GM18951 (cell line): ENCODE measurements around the gene GLIPR1L1.
A peak's percentile ranks its signal among the peaks of the same experiment; 100 is the strongest.
"Not testable (repeated sequence)": the region's sequence is repeated elsewhere in the genome, so short reads cannot be mapped to it uniquely, and the experiment has no call there.

Source experiments
- POLR2A ChIP-seq: IDR thresholded peaks from 4 replicates; pipeline ENCODE4 v1.6.1; 2011; ENCODE audit warnings: mild to moderate bottlenecking; ENCODE audit not compliant: insufficient read length, insufficient read depth; ENCODE audit errors: extremely low read depth
- in situ Hi-C: fragments of 300-500 bp; cut with MboI; formaldehyde crosslinking; loops from one replicate; pipeline ENCODE4 v1.12.0; 2022; ENCODE audit warnings: low sequenced_read_pairs, mixed read lengths, inconsistent platforms; ENCODE audit not compliant: unreplicated experiment

Gene GLIPR1L1

DNA sequence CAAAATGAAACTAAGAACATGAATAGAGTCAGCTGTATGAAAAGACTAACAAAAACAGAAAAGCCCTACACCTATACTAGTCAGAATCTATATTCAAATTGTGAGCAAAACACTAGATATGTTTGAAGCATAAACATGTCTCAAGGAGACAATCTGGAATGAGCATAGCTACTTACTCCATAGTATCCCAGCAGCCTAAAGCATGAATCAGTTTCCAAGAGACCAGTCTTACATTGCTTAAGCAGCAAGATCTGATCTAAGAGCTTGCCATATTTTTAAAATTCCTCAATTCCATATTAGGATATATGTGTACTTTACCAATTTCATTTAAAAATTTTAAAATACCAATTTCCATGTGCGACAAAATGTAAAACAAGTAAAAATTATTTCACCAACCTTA lies 12.0 kb upstream of the GLIPR1L1 start:
- in situ Hi-C loops, result no loop called here
- TF ChIP-seq POLR2A, result no peak

DNA sequence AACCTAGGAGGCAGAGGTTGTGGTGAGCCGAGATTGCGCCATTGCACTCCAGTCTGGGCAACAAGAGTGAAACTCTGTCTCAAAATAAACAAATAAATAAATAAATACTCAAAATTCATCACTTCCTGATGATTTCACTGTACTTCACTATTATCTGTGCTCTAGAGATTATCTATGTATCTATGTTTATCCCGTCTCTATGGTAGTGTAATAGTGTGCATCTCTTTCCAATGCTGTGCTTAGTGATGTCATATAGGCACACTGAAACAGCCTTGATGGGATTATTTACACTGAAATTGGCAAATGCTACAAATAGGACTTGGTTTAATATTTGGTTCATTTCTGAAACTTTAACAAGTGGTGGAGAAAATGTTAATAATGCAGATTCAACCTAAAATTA lies 10.8 kb upstream of the GLIPR1L1 start:
- TF ChIP-seq POLR2A, result no peak
- in situ Hi-C loops, result no loop called here

DNA sequence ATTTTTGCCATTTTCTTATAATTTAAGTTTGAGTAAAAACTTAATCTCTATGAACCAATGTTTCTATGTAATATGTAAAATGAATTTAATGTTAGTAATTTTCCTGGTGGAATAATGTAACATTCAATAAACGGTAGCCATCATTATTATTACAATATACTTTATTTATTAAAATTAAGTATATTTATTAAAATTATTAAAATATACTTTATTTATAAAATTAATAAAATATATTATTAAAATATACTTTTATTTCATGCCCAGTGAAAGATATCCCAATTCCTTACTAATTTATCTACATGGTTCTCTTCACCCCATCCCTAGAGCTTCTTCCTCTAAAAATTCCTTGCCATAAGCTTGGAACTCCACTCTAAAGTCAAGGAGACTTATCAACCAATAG lies 6.8 kb upstream of the GLIPR1L1 start:
- in situ Hi-C loops, result no loop called here
- TF ChIP-seq POLR2A, result no peak

DNA sequence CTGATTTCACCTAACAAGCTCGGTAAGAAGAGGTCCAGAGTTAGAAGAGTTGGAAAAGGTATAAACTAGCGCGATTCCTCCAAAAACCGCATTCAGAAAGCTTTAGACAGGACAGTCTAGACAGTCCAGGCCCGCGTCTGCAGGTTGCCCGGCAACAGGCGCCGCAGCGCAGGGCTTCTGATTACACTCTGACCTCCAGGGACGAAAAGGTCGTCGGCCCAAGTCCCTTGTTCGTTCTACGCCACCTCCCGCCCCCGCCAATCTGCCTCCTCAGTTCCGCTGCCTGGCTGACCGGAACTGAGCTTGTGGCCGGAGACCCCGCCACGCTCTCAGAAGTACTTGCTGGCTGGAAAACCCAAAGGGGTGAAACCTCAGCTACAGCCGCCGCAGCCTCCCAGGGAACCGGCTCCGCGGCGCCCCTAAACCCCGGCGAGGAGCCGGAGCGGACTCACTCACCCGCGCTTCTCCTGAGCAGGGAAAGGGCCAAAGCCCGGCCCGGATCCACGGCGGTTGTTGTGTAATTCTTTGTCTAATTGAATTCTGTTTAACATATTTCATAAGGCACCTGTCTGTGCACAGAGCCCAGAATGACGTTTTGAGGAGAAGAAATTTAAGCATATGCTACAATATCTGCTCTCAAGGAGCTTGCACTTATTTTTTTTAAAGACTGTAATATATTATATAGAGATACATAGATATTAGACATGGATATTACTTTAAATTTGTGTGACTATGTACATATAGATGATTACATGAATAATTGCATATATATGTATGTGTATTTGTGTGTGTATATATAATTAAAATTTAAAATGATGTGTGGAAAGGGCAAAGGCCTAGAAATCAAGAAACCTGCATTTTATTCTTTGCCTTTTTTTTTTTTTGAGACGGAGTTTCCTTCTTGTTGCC lies 4.3 kb upstream of the GLIPR1L1 start, which contains the start of gene CAPS2:
Gene CAPS2 (minus strand): TSS at position 407 of the 909 bp plus-strand sequence. CDS start 3,826 bp downstream, outside the sequence.
- peak; percentile 29 for TF ChIP-seq POLR2A
- in situ Hi-C loops, result loop anchor here (10.0 kb wide), 1 partner anchor 155 kb away; the partner anchor contains the start of gene GLIPR1

DNA sequence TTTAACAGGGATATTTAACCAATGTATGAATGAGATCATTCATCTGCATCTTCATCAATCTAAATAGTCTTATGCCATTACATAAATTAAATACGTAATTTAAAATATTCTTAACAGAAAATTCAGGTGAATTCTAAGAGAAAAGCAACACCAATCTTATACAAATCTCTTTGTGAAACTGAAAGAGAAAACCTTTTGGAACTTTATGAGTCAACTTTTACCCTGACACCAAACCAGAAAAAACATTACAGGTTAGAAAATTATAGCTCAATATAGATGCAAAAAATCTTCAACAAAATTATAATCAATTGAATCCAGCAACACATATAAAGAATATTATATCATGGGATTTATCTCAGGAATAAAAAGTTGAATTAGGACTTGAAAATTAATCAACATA lies 3.4 kb downstream of the GLIPR1L1 start:
- no peak for TF ChIP-seq POLR2A
- in situ Hi-C loops, result loop anchor here (10.0 kb wide), 1 partner anchor 147 kb away; the partner anchor contains the start of gene GLIPR1

DNA sequence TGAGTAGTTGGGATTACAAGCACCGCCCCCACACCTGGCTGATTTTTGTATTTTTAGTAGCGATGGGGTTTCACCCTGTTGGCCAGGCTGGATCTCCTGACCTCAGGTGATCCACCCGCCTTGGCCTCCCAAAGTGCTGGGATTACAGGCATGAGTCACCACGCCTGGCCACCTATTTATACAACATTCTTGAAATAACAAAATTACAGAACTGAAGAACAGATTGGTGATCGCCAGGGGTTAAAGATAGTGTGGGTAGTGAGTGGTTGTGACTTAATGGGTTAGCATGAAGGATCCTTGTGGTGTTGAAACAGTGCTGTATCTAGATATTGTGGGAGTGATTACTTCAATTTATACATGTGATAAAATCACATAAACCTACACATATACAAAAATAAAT lies 7.4 kb downstream of the GLIPR1L1 start:
- in situ Hi-C loops, result no loop called here
- no peak for TF ChIP-seq POLR2A

GRCh38 chr12:75345531-75345930 lies 11.1 kb downstream of the GLIPR1L1 start:
- in situ Hi-C loops, result no loop called here
- TF ChIP-seq POLR2A, result no peak

- in situ Hi-C loops, result not testable (repeated sequence)
These were observed 11.7 kb downstream of the GLIPR1L1 start for GRCh38 chr12:75346215-75346614.

GRCh38 chr12:75349946-75350345 lies 15.5 kb downstream of the GLIPR1L1 start:
- in situ Hi-C loops, result no loop called here
- no peak for TF ChIP-seq POLR2A

DNA sequence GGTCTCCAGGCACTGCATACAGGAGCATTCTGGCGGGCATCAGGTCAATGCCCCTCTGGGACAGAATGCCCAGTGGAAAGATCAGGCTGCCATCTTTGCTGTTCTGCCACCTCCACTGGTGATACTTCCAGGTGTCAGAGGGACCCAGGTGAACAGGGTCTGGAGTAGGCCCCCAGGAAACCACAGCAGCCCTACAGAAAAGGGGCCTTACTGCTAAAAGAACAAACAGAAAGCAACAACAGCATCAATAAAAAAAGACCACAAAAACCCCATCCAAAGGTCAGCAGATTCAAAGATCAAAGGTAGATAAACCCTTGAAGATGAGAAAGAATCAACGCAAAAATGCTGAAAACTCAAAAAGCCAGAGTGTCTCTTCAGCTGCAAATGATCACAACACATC lies 15.9 kb downstream of the GLIPR1L1 start:
- in situ Hi-C loops, result no loop called here
- no peak for TF ChIP-seq POLR2A

DNA sequence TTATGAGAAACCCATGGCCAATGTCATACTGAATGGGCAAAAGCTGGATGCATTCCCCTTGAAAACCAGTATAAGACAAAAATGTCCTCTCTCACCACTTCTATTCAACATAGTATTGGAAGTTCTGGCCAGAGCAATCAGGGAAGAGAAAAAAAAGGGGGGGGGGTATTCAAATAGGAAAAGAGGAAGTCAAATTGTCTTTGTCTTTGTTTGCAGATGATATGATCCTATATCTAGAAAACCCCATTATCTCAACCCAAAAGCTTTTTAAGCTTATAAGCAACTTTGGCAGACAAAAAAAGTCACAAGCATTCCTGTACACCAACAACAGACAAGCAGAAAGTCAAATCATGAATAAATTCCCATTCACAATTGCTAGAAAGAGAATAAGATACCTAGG lies 19.5 kb downstream of the GLIPR1L1 start:
- no peak for TF ChIP-seq POLR2A
- in situ Hi-C loops, result no loop called here

DNA sequence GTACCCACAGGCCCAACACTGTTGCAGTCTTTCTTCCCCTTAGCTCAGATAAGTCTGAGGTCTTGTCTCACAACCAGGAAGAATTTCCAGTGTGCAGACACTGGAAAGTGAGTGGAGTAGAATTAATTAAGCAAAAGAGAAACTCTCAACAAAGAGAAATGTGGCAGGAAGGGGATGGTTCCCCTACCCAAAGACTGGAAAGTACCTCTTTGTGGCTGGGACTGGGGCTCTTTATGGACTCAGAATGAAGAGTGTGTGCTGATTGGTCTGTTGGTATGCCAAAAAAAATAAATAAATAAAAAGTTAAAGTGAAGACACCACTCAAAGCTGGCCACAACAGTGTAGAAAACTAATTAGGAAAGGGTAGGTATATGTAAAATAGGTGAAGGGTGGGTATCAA lies 26.4 kb downstream of the GLIPR1L1 start:
- in situ Hi-C loops, result no loop called here
- no peak for TF ChIP-seq POLR2A

- no peak for TF ChIP-seq POLR2A
These were observed 26.9 kb downstream of the GLIPR1L1 start for GRCh38 chr12:75361408-75361807.

GRCh38 chr12:75364919-75365318 lies 30.4 kb downstream of the GLIPR1L1 start:
- no peak for TF ChIP-seq POLR2A
- in situ Hi-C loops, result no loop called here

More at GRCh38 chr12:75361408-75361807, 26.9 kb downstream of the GLIPR1L1 start:
- in situ Hi-C loops, result no loop called here
